Gastrocnemius medialis (tissue), 4 donors: Measurements from ENCODE around the gene PCID2. TPM values are rescaled to one million over a fixed set of nuclear protein-coding genes. Genes with fewer than 3 reads are reported as not detected.

ENCODE experiments used
- ATAC-seq, 2 donors: fragments of 150-250 bp; one replicate each; pipeline ENCODE4 v1.9.1; 2016
- DNase-seq, 2 donors: peaks; one replicate each; pipeline ENCODE4 v3.0.0-alpha.2; 2019
- H3K27ac ChIP-seq, 4 donors: fragments of 200-600 bp; sonication (generic); 1 replicate in 1 of 4; 2 replicates in 3 of 4; pipeline ENCODE4 v1.5.1; 2016 to 2018; ENCODE audit warnings: mild to moderate bottlenecking in 2 of 4, moderate library complexity in 1 of 4
- H3K27me3 ChIP-seq, 3 donors: fragments of 200-600 bp; sonication (generic) in 2 of 3; 1 replicate in 1 of 3; 2 replicates in 2 of 3; pipeline versions ENCODE4 v1.5.1 to v1.6.0; 2016 to 2019; ENCODE audit warnings: mild to moderate bottlenecking in 1 of 3, moderate library complexity in 1 of 3
- H3K36me3 ChIP-seq, 2 donors: fragments of 200-600 bp; sonication (generic) in 1 of 2; one replicate each; pipeline ENCODE4 v1.5.1; 2017 to 2018
- H3K4me1 ChIP-seq, 2 donors: fragments of 200-600 bp; sonication (generic) in 1 of 2; one replicate each; pipeline ENCODE4 v1.5.1; 2016 to 2017; ENCODE audit warnings: mild to moderate bottlenecking in 2 of 2
- H3K4me3 ChIP-seq, 4 donors: fragments of 200-600 bp; sonication (generic) in 3 of 4; 1 replicate in 1 of 4; 2 replicates in 3 of 4; pipeline ENCODE4 v1.5.1; 2016 to 2019; ENCODE audit warnings: mild to moderate bottlenecking in 2 of 4
- H3K9me3 ChIP-seq, 3 donors: fragments of 200-600 bp; sonication (generic) in 2 of 3; 1 replicate in 1 of 3; 2 replicates in 2 of 3; pipeline ENCODE4 v1.5.1; 2016 to 2019
- POLR2A ChIP-seq, 2 donors: fragments of 450-650 bp; IDR thresholded peaks; one replicate each; pipeline ENCODE4 v1.6.1; 2017; ENCODE audit warnings: antibody characterized with exemption in 2 of 2, mild to moderate bottlenecking in 2 of 2, moderate library complexity in 2 of 2
- in situ Hi-C, 4 donors: fragments of 200-750 bp; cut with MboI; loops; one replicate each; pipeline versions ENCODE4 v1.15.0 to v1.8.0; 2017; ENCODE audit warnings: low sequenced_read_pairs in 4 of 4
- intact Hi-C: fragments of 100-400 bp; cut with DNase I; formaldehyde crosslinking; loops from one replicate; pipeline ENCODE4 v1.15.1; 2023; ENCODE audit warnings: low total_unique reads
- total RNA-seq, 4 donors: library from RNA; depleted of rRNA; stranded (reverse); fragments of >200 nt; gene quantifications; one replicate each; pipeline versions ENCODE4 v1.1.0 to v1.2.3, GENCODE V29; 2016
- TF ChIP-seq, protein P1 (sequence below), 5 experiments: fragments of 450-650 bp in 3 of 5; fragments of 200-600 bp in 2 of 5; sonication (generic) in 2 of 5; IDR thresholded peaks in 4 of 5; conservative IDR thresholded peaks in 1 of 5; 1 replicate in 4 of 5; 2 replicates in 1 of 5; pipeline ENCODE4 v1.5.1; 2016 to 2019; ENCODE audit warnings: antibody characterized with exemption in 5 of 5, mild to moderate bottlenecking in 3 of 5, moderate library complexity in 3 of 5

Gene PCID2
- total RNA-seq, 4 donors from 2014 or later = 26.4 to 45.6 (median 28.0) TPM

DNA sequence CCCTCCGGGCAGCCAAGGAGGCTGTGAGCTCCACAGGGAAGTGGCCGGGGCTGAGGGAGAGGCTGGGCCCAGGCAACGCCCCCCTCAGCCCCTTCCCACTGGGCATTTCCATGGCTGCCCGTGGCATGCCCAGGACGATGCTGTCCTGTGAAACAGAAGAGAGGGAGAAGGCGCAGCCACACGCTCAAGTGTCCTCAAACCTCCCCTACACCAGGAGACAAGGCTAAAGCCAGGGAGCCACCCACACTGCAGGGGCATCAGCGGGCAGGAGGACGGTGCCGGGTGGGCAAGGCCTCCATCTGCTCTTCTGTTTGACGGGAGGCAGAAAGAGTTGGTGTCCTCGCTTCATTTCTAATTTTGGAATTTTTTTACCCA is 64.2 kb downstream of the PCID2 start:
- intact Hi-C loops = no loop called here
- ATAC-seq (no peak), DNase-seq (no peak)
- no peak overlapping the region for H3K4me3 ChIP-seq
- H3K36me3 ChIP-seq = no peaks in the 10 kb centered on the region
- no peaks in the 10 kb centered on the region for H3K4me1 ChIP-seq
- TF ChIP-seq, protein P1, sequence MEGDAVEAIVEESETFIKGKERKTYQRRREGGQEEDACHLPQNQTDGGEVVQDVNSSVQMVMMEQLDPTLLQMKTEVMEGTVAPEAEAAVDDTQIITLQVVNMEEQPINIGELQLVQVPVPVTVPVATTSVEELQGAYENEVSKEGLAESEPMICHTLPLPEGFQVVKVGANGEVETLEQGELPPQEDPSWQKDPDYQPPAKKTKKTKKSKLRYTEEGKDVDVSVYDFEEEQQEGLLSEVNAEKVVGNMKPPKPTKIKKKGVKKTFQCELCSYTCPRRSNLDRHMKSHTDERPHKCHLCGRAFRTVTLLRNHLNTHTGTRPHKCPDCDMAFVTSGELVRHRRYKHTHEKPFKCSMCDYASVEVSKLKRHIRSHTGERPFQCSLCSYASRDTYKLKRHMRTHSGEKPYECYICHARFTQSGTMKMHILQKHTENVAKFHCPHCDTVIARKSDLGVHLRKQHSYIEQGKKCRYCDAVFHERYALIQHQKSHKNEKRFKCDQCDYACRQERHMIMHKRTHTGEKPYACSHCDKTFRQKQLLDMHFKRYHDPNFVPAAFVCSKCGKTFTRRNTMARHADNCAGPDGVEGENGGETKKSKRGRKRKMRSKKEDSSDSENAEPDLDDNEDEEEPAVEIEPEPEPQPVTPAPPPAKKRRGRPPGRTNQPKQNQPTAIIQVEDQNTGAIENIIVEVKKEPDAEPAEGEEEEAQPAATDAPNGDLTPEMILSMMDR (IDR thresholded peaks at IDR 0.05 in 4 of 5, conservative IDR thresholded peaks at IDR 0.05 in 1 of 5) = no peak
- TF ChIP-seq POLR2A (IDR thresholded peaks at IDR 0.05) = no peak
- in situ Hi-C loops = no loop called here
- H3K9me3 ChIP-seq = no peaks in the 10 kb centered on the region
- H3K27ac ChIP-seq = no peak overlapping the region
- no peaks in the 10 kb centered on the region for H3K27me3 ChIP-seq

DNA sequence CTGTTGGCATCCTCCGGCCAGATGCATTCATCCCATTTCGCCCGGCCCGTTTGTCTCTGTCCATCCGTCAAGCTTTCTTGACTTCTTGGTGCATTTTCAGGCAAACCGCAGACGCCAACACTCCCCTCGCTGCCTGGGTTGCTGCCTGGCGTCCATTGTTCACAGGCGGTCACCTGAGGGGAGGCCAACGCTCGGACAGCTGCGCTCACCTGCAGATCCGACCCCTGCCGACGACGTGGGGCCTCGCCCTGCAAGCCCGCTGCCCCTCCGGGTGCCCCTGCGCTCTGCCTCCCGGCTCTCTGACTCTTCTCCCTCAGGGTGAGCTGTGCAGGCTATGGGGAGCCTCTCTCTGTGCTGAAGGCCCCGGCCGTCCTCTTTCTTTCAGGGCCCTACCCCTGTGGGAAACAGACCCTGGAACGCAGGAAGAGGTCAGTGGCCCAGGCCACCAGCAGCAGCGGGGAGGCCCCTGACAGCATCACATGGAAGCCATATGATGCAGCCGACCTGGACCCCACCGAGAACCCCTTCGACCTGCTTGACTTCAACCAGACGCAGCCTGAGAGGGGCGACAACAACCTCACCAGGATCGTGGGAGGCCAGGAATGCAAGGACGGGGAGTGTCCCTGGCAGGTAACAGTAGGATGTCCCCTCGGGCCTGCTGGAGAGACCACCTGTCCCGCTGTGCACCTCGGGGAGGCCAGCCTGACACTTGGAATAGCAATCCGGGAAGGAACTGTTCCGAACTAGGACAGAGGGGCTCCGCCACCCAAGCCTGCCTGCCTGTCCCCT is 64.8 kb downstream of the PCID2 start:
- no peak for TF ChIP-seq POLR2A (IDR thresholded peaks at IDR 0.05)
- TF ChIP-seq, protein P1 (IDR thresholded peaks at IDR 0.05 in 4 of 5, conservative IDR thresholded peaks at IDR 0.05 in 1 of 5) = no peak
- ATAC-seq = no peak
- H3K4me3 ChIP-seq = no peak overlapping the region
- H3K27me3 ChIP-seq = no peaks in the 10 kb centered on the region
- DNase-seq = no peak
- no peaks in the 10 kb centered on the region for H3K4me1 ChIP-seq
- no peaks in the 10 kb centered on the region for H3K36me3 ChIP-seq
- no peaks in the 10 kb centered on the region for H3K9me3 ChIP-seq
- H3K27ac ChIP-seq = no peak overlapping the region
- in situ Hi-C loops = no loop called here
- intact Hi-C loops = no loop called here

DNA sequence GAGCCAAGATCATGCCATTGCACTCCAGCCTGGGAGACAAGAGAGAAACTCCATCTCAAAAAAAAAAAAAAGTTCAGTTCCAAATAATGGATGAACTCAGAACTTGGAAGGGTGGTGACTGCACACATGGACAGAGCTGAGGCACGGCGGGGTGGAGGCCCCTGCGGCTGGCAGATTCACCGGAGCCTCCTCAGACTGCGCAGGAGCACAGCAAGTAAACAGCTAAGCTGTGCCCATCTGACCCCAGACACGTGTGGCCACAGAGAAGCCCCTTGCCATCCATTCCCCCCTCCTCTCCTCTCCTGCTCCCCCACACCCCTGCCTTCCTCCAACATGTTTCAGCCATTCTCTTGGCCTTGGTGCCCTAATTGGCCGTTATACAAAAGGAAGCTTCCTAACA is 65.6 kb downstream of the PCID2 start:
- no peaks in the 10 kb centered on the region for H3K4me1 ChIP-seq
- no peak for ATAC-seq
- H3K27ac ChIP-seq = no peak overlapping the region
- no peak for DNase-seq
- H3K4me3 ChIP-seq = no peak overlapping the region
- intact Hi-C loops = no loop called here
- TF ChIP-seq, protein P1 (IDR thresholded peaks at IDR 0.05 in 4 of 5, conservative IDR thresholded peaks at IDR 0.05 in 1 of 5) = no peak
- no peak for TF ChIP-seq POLR2A (IDR thresholded peaks at IDR 0.05)
- no peaks in the 10 kb centered on the region for H3K9me3 ChIP-seq
- H3K36me3 ChIP-seq = no peaks in the 10 kb centered on the region
- in situ Hi-C loops = no loop called here
- H3K27me3 ChIP-seq = no peaks in the 10 kb centered on the region

DNA sequence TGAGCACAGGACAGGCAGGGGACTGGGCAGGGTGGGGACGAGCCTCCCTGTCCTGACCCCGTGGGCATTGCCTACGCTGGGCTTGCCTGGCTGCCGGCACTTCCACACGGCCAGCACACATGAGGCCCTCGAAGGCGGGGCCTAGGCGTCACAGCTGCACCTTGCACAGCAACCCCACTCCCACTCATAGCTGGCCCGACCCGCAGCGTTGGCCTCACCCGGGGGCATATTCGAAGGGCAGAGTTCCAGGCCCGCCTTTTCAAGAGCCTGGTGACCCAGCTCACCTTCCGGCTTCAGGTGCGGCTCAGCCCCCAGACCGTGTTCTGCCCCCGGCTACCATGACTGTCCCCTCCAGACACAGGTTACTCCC is 66.9 kb downstream of the PCID2 start:
- Histone ChIP-seq H3K36me3 (no peaks in the 10 kb centered on the region), H3K9me3 (no peaks in the 10 kb centered on the region), H3K27ac (no peak overlapping the region), H3K27me3 (no peaks in the 10 kb centered on the region), H3K4me1 (no peaks in the 10 kb centered on the region), H3K4me3 (no peak overlapping the region)
- in situ Hi-C loops (no loop called here), intact Hi-C loops (no loop called here)
- no peak for TF ChIP-seq POLR2A (IDR thresholded peaks at IDR 0.05)
- TF ChIP-seq, protein P1 (IDR thresholded peaks at IDR 0.05 in 4 of 5, conservative IDR thresholded peaks at IDR 0.05 in 1 of 5) = no peak
- ATAC-seq (no peak), DNase-seq (no peak)
